Activated CD8-positive, alpha-beta memory T cell treated with anti-CD3 and anti-CD28 coated beads for 36 hours (primary cell): Measurements from ENCODE around the gene TRPM4. TPM values are rescaled to one million over a fixed set of nuclear protein-coding genes. Genes with fewer than 3 reads are reported as not detected.

Experiments
- CTCF ChIA-PET: fragments of 350-600 bp; sonication (Branson Sonifier 250); formaldehyde crosslinking; loops from one replicate; lab custom pipeline; 2021; ENCODE audit warnings: antibody characterized with exemption; lab: Charles Lee
- POLR2A ChIA-PET: fragments of 350-600 bp; sonication (Branson Sonifier 250); formaldehyde crosslinking; loops from one replicate; lab custom pipeline; 2021; ENCODE audit warnings: antibody characterized with exemption; lab: Charles Lee
- total RNA-seq, 2 experiments: library from RNA; stranded (reverse); gene quantifications; one replicate each; pipeline ENCODE4 v1.2.3, GENCODE V29; 2021

TRPM4 gene
- total RNA-seq, 2 experiments from 2014 or later, result 0.13 TPM; not detected in 1

- CTCF ChIA-PET, result interaction anchor here (0.7 to 6.8 kb wide), 8 partner anchors 13 to 147 kb away, joined by 3 to 38 read pairs (median 4); partner anchors contain the start of genes LIN7B and PPFIA3
These were observed 11.8 kb upstream of the TRPM4 start for GRCh38 chr19:49145573-49146407.

GRCh38 chr19:49146408-49146770, 11.2 kb upstream of the TRPM4 start:
- ChIA-PET CTCF (interaction anchor here (0.7 to 6.8 kb wide), 6 partner anchors 18 to 148 kb away, joined by 3 to 38 read pairs (median 4); partner anchors contain the start of genes LIN7B and PPFIA3), POLR2A (interaction anchor here (0.6 kb wide), 1 partner anchor 27 kb away, joined by 3 read pairs; the partner anchor contains the start of gene PPFIA3)

More at GRCh38 chr19:49145573-49146407, 11.8 kb upstream of the TRPM4 start:
- POLR2A ChIA-PET, result interaction anchor here (0.6 kb wide), 1 partner anchor 26 kb away, joined by 3 read pairs; the partner anchor contains the start of gene PPFIA3

- ChIA-PET CTCF (interaction anchor here (0.6 to 6.8 kb wide), 5 partner anchors 42 to 320 kb away, joined by 3 to 38 read pairs (median 3); partner anchors contain the start of gene RUVBL2), POLR2A (interaction anchor here (1.1 kb wide), 1 partner anchor 37 kb away, joined by 3 read pairs; no protein-coding TSS in a partner anchor)
These were observed 9.4 kb upstream of the TRPM4 start for GRCh38 chr19:49148044-49148682.

- CTCF ChIA-PET, result interaction anchor here (0.7 to 6.8 kb wide), 5 partner anchors 43 to 155 kb away, joined by 3 to 38 read pairs (median 3); partner anchors contain the start of gene RUVBL2
- POLR2A ChIA-PET, result no interaction called here
These were observed 8.6 kb upstream of the TRPM4 start for GRCh38 chr19:49148784-49149651.

GRCh38 chr19:49149652-49150105, 7.9 kb upstream of the TRPM4 start:
- POLR2A ChIA-PET, result no interaction called here
- CTCF ChIA-PET, result interaction anchor here (0.6 kb wide), 1 partner anchor 73 kb away, joined by 3 read pairs; no protein-coding TSS in a partner anchor

- POLR2A ChIA-PET, result interaction anchor here (0.5 kb wide), 1 partner anchor 541 kb away, joined by 11 read pairs; no protein-coding TSS in a partner anchor
- CTCF ChIA-PET, result interaction anchor here (0.6 to 1.4 kb wide), 3 partner anchors 53 to 152 kb away, joined by 3 to 4 read pairs (median 4); no protein-coding TSS in a partner anchor
These were observed 7.3 kb upstream of the TRPM4 start for GRCh38 chr19:49150106-49150943.

- ChIA-PET CTCF (interaction anchor here (0.7 to 1.4 kb wide), 2 partner anchors 53 to 152 kb away, joined by 4 read pairs; no protein-coding TSS in a partner anchor), POLR2A (no interaction called here)
These were observed 6.7 kb upstream of the TRPM4 start for GRCh38 chr19:49150944-49151243.

GRCh38 chr19:49151267-49152118, 6.1 kb upstream of the TRPM4 start:
- CTCF ChIA-PET, result interaction anchor here (0.7 to 1.4 kb wide), 2 partner anchors 54 to 153 kb away, joined by 4 read pairs; no protein-coding TSS in a partner anchor
- POLR2A ChIA-PET, result interaction anchor here (0.6 kb wide), 1 partner anchor 341 kb away, joined by 4 read pairs; no protein-coding TSS in a partner anchor

GRCh38 chr19:49152119-49152550, 5.5 kb upstream of the TRPM4 start:
- POLR2A ChIA-PET, result no interaction called here
- CTCF ChIA-PET, result interaction anchor here (1.4 kb wide), 1 partner anchor 54 kb away, joined by 4 read pairs; no protein-coding TSS in a partner anchor

- POLR2A ChIA-PET, result no interaction called here
- CTCF ChIA-PET, result no interaction called here
These were observed 4.3 kb upstream of the TRPM4 start for GRCh38 chr19:49153167-49153809.

GRCh38 chr19:49154279-49154678, 3.3 kb upstream of the TRPM4 start:
- POLR2A ChIA-PET, result no interaction called here
- CTCF ChIA-PET, result no interaction called here

GRCh38 chr19:49155005-49155819, 2.4 kb upstream of the TRPM4 start, which contains the start of gene HRC:
Gene HRC, minus strand, starts transcription at chr19:49155396. Its CDS starts 159 bp downstream, at chr19:49155237.
- POLR2A ChIA-PET, result no interaction called here
- CTCF ChIA-PET, result interaction anchor here (0.8 kb wide), 1 partner anchor 43 kb away, joined by 4 read pairs; no protein-coding TSS in a partner anchor

- ChIA-PET CTCF (interaction anchor here (0.8 kb wide), 1 partner anchor 42 kb away, joined by 4 read pairs; no protein-coding TSS in a partner anchor), POLR2A (no interaction called here)
These were observed 1.7 kb upstream of the TRPM4 start for GRCh38 chr19:49155820-49156346.

GRCh38 chr19:49160450-49161189, 3.0 kb downstream of the TRPM4 start:
- ChIA-PET POLR2A (no interaction called here), CTCF (interaction anchor here (0.7 kb wide), 1 partner anchor 34 kb away, joined by 3 read pairs; no protein-coding TSS in a partner anchor)
